A549 (cell line): Measurements from ENCODE around the gene ABCG5. TPM values are rescaled to one million over a fixed set of nuclear protein-coding genes. Genes with fewer than 3 reads are reported as not detected.

Experiments used
- ATAC-seq, 2 experiments: fragments of 200-7000 bp in 1 of 2; fragments of >200 bp in 1 of 2; cut with Nextera tagmentation in 1 of 2; cut with Tn5 transposase in 1 of 2; 3 replicates each; pipeline versions ENCODE4 v1.8.0 to v1.9.1; 2018 to 2020; ENCODE audit warnings: mild to moderate bottlenecking in 1 of 2, moderate library complexity in 1 of 2
- CTCF ChIA-PET: fragments of 300-600 bp; sonication (Branson Sonifier 250); formaldehyde crosslinking; extraction: SDS; loops from one replicate; lab custom pipeline; 2021; ENCODE audit warnings: antibody characterized with exemption, inconsistent platforms; lab: Yijun Ruan, JAX
- POLR2A ChIA-PET: fragments of 350-600 bp; formaldehyde crosslinking; extraction: SDS; loops from one replicate; lab custom pipeline; 2021; ENCODE audit warnings: antibody characterized with exemption, inconsistent platforms; lab: Yijun Ruan, JAX
- DNase-seq, 2 experiments: peaks; one replicate each; pipeline versions ENCODE4 v3.0.0 to v3.0.0-alpha.2; 2011 to 2016; ENCODE audit warnings: low read depth in 1 of 2, low spot score in 1 of 2
- FAIRE-seq: peaks from 2 replicates; lab custom pipeline; 2011; peaks lifted over from hg19 to GRCh38; lab: Jason Lieb, UNC
- H3K27ac ChIP-seq, 2 experiments: fragments of >200 bp; sonication (Bioruptor Twin); formaldehyde crosslinking; 3 replicates each; pipeline ENCODE4 v1.5.1; 2016 to 2017
- H3K4me1 ChIP-seq: fragments of >200 bp; sonication (Bioruptor Twin); formaldehyde crosslinking; 3 replicates; pipeline ENCODE4 v1.6.1; 2016
- H3K4me2 ChIP-seq: fragments of >200 bp; sonication (Bioruptor Twin); formaldehyde crosslinking; 3 replicates; pipeline ENCODE4 v1.6.1; 2016
- H3K4me3 ChIP-seq: fragments of >200 bp; sonication (Bioruptor Twin); formaldehyde crosslinking; 3 replicates; pipeline ENCODE4 v1.5.1; 2016
- H3K9me3 ChIP-seq: fragments of >200 bp; sonication (Bioruptor Twin); formaldehyde crosslinking; 3 replicates; pipeline ENCODE4 v1.6.1; 2016
- CBX8 ChIP-seq: fragments of 200-600 bp; sonication (generic); IDR thresholded peaks from 2 replicates; pipeline ENCODE4 v1.6.1; 2016
- CEBPB ChIP-seq, 2 experiments: fragments of >200 bp in 1 of 2; sonication (Bioruptor Twin) in 1 of 2; formaldehyde crosslinking in 1 of 2; IDR thresholded peaks; 2 replicates each; pipeline ENCODE4 v1.6.1; 2012 to 2016
- CHD2 ChIP-seq: fragments of 150-350 bp; IDR thresholded peaks from 2 replicates; pipeline ENCODE4 v1.6.1; 2014; ENCODE audit warnings: low read length; ENCODE audit not compliant: partially characterized antibody
- CHD4 ChIP-seq: fragments of 200-600 bp; sonication (generic); IDR thresholded peaks from 2 replicates; pipeline ENCODE4 v1.6.1; 2016; ENCODE audit warnings: antibody characterized with exemption, mild to moderate bottlenecking, borderline replicate concordance
- CTCF ChIP-seq: fragments of >200 bp; sonication (Bioruptor Twin); formaldehyde crosslinking; IDR thresholded peaks from 3 replicates; pipeline ENCODE4 v1.5.1; 2016
- E2F6 ChIP-seq: IDR thresholded peaks from 2 replicates; pipeline ENCODE4 v1.6.1; 2012; ENCODE audit warnings: low read depth, borderline replicate concordance
- ELK1 ChIP-seq: fragments of 150-350 bp; IDR thresholded peaks from 2 replicates; pipeline ENCODE4 v1.6.1; 2014; ENCODE audit warnings: low read depth, mild to moderate bottlenecking, low read length
- ESRRA ChIP-seq: fragments of 150-350 bp; IDR thresholded peaks from 2 replicates; pipeline ENCODE4 v1.6.1; 2014; ENCODE audit warnings: mild to moderate bottlenecking, low read length, borderline replicate concordance
- FOSB ChIP-seq: fragments of 250-450 bp; sonication (Bioruptor Pico); IDR thresholded peaks from 2 replicates; pipeline ENCODE4 v1.5.0; 2020; ENCODE audit warnings: mild to moderate bottlenecking, moderate library complexity
- HDAC2 ChIP-seq: fragments of 200-600 bp; sonication (generic); IDR thresholded peaks from 2 replicates; pipeline ENCODE4 v1.6.1; 2016
- HOXA7 ChIP-seq: fragments of 250-450 bp; sonication (Bioruptor Pico); IDR thresholded peaks from 2 replicates; pipeline ENCODE4 v1.5.0; 2020; ENCODE audit warnings: mild to moderate bottlenecking, moderate library complexity
- JUNB ChIP-seq: fragments of >200 bp; sonication (Bioruptor Twin); formaldehyde crosslinking; IDR thresholded peaks from 2 replicates; pipeline ENCODE4 v1.6.1; 2016
- KDM5A ChIP-seq: fragments of 200-600 bp; sonication (generic); IDR thresholded peaks from 2 replicates; pipeline ENCODE4 v1.6.1; 2016; ENCODE audit warnings: antibody characterized with exemption, mild to moderate bottlenecking
- MAZ ChIP-seq: fragments of 150-350 bp; IDR thresholded peaks from 2 replicates; pipeline ENCODE4 v1.6.1; 2014; ENCODE audit warnings: antibody characterized with exemption, low read depth, low read length, borderline replicate concordance
- NR3C1 ChIP-seq: fragments of >200 bp; sonication (Bioruptor Twin); formaldehyde crosslinking; IDR thresholded peaks from 3 replicates; pipeline ENCODE4 v1.6.1; 2017
- PBX3 ChIP-seq: IDR thresholded peaks from 2 replicates; pipeline ENCODE4 v1.6.1; 2012
- POLR2A ChIP-seq: IDR thresholded peaks from 2 replicates; pipeline ENCODE4 v1.6.1; 2012; ENCODE audit warnings: mild to moderate bottlenecking, low read length
- RARB ChIP-seq: fragments of 250-450 bp; sonication (Bioruptor Pico); IDR thresholded peaks from 2 replicates; pipeline ENCODE4 v1.8.0; 2021; ENCODE audit warnings: mild to moderate bottlenecking, moderate library complexity
- RNF2 ChIP-seq: fragments of 200-600 bp; sonication (generic); IDR thresholded peaks from 2 replicates; pipeline ENCODE4 v1.6.1; 2016; ENCODE audit warnings: low read depth, mild to moderate bottlenecking, antibody characterized with exemption, moderate library complexity, borderline replicate concordance
- SMC3 ChIP-seq: fragments of >200 bp; sonication (Bioruptor Twin); formaldehyde crosslinking; IDR thresholded peaks from 3 replicates; pipeline ENCODE4 v1.6.1; 2018; ENCODE audit warnings: inconsistent platforms
- SREBF2 ChIP-seq: fragments of 450-650 bp; IDR thresholded peaks from 2 replicates; pipeline ENCODE4 v1.6.1; 2014; ENCODE audit warnings: mild to moderate bottlenecking, moderate library complexity
- TP53 ChIP-seq: fragments of 250-450 bp; sonication (Bioruptor Pico); IDR thresholded peaks from 2 replicates; pipeline ENCODE4 v1.5.0; 2021; ENCODE audit warnings: mild to moderate bottlenecking, moderate library complexity
- ZNF302 ChIP-seq: fragments of 250-450 bp; sonication (Bioruptor Pico); IDR thresholded peaks from 2 replicates; pipeline ENCODE4 v1.9.0; 2021; ENCODE audit warnings: inconsistent platforms, mild to moderate bottlenecking, moderate library complexity
- WGBS: methylation state at CpG from one replicate; pipeline ENCODE4 v1.1.6; 2017; ENCODE audit errors: missing lambda C conversion rate; 5-methylcytosine and 5-hydroxymethylcytosine counted together
- polyA plus RNA-seq, 4 experiments: library from polyadenylated mRNA; depleted of rRNA in 3 of 4; stranded (reverse); fragments of >200 nt; fragmentation: RNase III in 1 of 4; extraction: RNeasy Plus Mini Kit Qiagen cat#74134 plus additional on column Dnase treatment in 1 of 4; gene quantifications; 2 replicates in 3 of 4; 3 replicates in 1 of 4; pipeline ENCODE4 v1.2.3, GENCODE V29; 2011 to 2017

ABCG5 gene
- polyA plus RNA-seq, 2 of the 4 experiments (the other 2 are of a cell fraction) = not detected

- no peak overlapping the region for H3K27ac ChIP-seq
- no peak overlapping the region for H3K4me3 ChIP-seq
- no peak for DNase-seq
- ChIA-PET CTCF (interaction anchor here (1.5 to 1.6 kb wide), 2 partner anchors 9 to 245 kb away, joined by 3 to 4 read pairs; no protein-coding TSS in a partner anchor), POLR2A (no interaction called here)
- no peaks in the 10 kb centered on the region for H3K9me3 ChIP-seq
- no peak; a peak in 1 of 6 replicates for ATAC-seq
- FAIRE-seq = no peak
- peaks cover under 1% of the 10 kb centered on the region; the same call in 1 of the 3 replicates for H3K4me1 ChIP-seq
- TF ChIP-seq SMC3 (no peak), CHD2 (no peak), FOSB (CRISPR knock-in tag) (no peak), SREBF2 (no peak), HOXA7 (no peak), ESRRA (no peak), KDM5A (no peak), CHD4 (no peak), CBX8 (no peak), HDAC2 (no peak), JUNB (no peak), E2F6 (no peak), MAZ (no peak), NR3C1 (no peak)
- 45% methylated on average over 10 of the region's 10 CpGs for WGBS
- no peak overlapping the region for H3K4me2 ChIP-seq
Observed at GRCh38 chr2:43853141-43854081, 14.8 kb upstream of the ABCG5 start.

GRCh38 chr2:43852196-43852730 lies 13.6 kb upstream of the ABCG5 start:
- no peak for ATAC-seq
- Histone ChIP-seq H3K4me3 (no peak overlapping the region), H3K4me2 (no peak overlapping the region), H3K27ac (no peak overlapping the region), H3K4me1 (peaks cover 8% of the 10 kb centered on the region; the same call in 1 of the 3 replicates), H3K9me3 (no peaks in the 10 kb centered on the region)
- no peak for FAIRE-seq
- POLR2A ChIA-PET = no interaction called here
- WGBS = 85% methylated on average over 21 of the region's 21 CpGs
- DNase-seq = no peak
- CTCF ChIA-PET = interaction anchor here (0.7 to 1.9 kb wide), 3 partner anchors 26 to 244 kb away, joined by 3 to 9 read pairs (median 3); no protein-coding TSS in a partner anchor
- TF ChIP-seq ESRRA (no peak), TP53 (CRISPR knock-in tag) (no peak), NR3C1 (no peak), CHD4 (no peak), ELK1 (no peak), CHD2 (no peak), JUNB (no peak)

GRCh38 chr2:43851011-43851980 lies 12.7 kb upstream of the ABCG5 start:
- ATAC-seq = no peak
- H3K27ac ChIP-seq = no peak overlapping the region
- no peak for DNase-seq
- CTCF ChIA-PET = interaction anchor here (0.9 to 1.9 kb wide), 3 partner anchors 27 to 237 kb away, joined by 3 to 9 read pairs (median 3); no protein-coding TSS in a partner anchor
- TF ChIP-seq SMC3 (no peak), POLR2A (no peak), HDAC2 (no peak), RNF2 (no peak), ZNF302 (no peak), PBX3 (no peak), KDM5A (no peak), CTCF (no peak), ELK1 (no peak), FOSB (CRISPR knock-in tag) (no peak), CEBPB (IDR thresholded peaks at IDR 0.05) (no peak), TP53 (CRISPR knock-in tag) (no peak), RARB (CRISPR knock-in tag) (no peak)
- TF ChIP-seq, all 56 proteins: peak for 0
- WGBS = 73% methylated on average over 18 of the region's 20 CpGs
- no peak for FAIRE-seq
- Histone ChIP-seq H3K9me3 (no peaks in the 10 kb centered on the region), H3K4me3 (no peak overlapping the region), H3K4me2 (no peak overlapping the region), H3K4me1 (peaks cover 8% of the 10 kb centered on the region; the same call in 1 of the 3 replicates)
- POLR2A ChIA-PET = no interaction called here
